ENCODE results near the gene PNMA6E.

Gene PNMA6E

GRCh38 chrX:153401133-153401764 lies at the start of gene PNMA6E:
Gene PNMA6E (minus strand): TSS chrX:153401350. CDS start chrX:153398849, 2,501 bp downstream.
- DNase-seq: no peak

GRCh38 chrX:153450949-153451277 lies 49.8 kb upstream of the PNMA6E start:
- DNase-seq: no peak

- no peak for DNase-seq
Measured at GRCh38 chrX:153450114-153450948, 49.2 kb upstream of the PNMA6E start.

GRCh38 chrX:153449368-153450113 lies 48.4 kb upstream of the PNMA6E start:
- no peak for DNase-seq

- DNase-seq: no peak
Measured at GRCh38 chrX:153448556-153449367, 47.6 kb upstream of the PNMA6E start.

DNA sequence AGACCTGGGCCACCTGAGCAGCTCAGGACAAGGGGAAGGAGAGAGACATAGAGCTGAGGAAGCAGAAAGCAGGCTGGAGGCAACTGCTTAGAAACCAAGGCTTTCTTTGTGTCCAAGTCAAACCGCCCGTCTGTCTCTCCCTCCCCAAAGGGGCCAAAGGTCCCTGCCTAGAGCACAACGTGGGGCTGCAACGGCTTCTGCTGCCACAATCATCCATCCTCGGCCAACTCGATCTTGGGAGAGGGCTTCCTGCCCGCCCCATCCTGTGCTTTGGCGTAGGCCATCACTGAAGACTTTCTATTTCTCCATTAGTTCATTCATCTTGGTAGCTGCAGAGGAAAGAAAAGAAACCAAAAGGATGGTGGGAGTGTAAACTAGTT lies 46.4 kb upstream of the PNMA6E start:
- DNase-seq: no peak

DNA sequence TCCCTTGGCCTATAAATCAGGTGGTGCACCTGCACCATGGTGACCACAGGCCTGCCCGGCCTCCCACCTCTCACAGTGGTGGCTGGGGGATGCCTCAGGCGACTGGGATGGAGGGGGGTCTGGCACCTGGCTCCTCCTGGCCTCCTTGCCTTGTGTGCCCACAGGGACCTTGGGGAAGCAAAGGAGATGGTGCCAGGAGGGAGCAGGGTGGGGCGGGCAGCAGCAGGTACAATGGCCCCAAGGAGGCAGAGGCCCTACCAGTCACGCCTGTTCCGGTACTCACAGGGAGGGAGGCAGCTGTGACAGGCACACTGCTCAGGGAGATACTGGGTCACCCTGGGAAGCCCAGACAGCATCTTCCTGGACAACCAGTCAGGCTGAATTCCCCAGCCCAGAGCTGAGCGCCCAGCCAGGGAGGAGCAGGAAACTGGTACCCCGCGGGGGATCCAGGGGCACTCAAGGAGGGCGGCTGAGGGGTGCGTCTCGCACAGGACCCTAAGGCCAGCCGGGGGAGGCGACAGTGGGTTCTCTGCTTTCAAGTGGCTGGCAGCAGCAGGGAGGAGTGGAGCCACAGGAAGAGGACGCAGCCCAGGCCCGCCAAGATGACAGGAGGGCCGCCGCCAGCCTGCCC lies 45.9 kb upstream of the PNMA6E start:
- no peak for DNase-seq

DNA sequence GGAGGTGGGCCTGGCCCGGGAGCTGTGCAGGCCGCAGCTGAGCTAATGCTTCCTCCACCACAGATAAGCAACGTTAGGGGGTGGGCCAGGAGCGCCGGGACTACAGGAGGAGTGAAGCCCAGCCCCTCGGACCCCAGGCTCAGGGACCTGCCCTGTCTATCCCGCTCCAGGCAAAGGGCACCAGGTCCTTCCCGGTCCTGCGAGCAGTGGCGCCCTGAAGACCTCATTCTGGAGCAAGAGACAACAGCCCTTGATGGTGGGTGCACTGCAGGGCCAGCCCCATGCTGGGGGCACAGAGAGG lies 45.4 kb upstream of the PNMA6E start:
- DNase-seq: no peak

DNA sequence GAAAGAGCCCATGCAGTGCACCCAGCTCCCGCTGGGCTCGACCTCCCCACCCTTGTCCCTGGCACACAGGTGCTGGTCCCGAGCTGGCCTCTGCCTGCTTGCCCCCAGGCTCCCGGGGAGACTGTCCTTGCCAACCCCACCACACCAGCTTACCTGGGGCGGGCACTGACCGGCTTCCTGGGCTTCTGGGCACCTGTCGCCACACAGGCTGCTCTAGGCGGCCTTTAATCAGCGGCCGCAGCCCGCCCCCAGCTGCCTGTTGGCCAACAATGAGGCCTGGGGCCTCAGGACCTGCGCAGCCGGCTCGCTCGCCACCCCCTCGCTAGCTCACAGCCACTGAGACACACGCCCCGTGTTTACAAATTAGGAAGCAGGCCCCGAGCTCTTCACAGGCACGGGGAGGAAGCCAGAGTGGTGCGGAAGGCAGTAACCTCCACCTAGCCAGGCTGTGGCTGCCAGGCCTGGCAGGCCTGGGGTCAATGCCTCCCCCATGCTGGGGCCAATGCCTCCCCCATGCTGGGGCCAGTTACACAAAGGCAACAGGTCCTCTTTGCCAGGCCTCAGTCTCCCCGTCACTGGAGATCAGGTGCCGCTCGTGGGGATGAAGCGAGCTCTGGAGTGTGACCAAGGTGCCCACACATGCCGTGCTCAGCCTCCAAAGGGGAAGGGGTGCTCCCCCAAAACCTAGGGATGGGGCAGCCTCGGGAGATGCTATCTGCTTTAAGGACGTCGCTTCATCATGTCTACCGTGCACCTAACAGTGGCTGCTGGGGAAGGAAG lies 44.9 kb upstream of the PNMA6E start, which contains the start of gene TREX2:
Gene TREX2, minus strand, starts transcription at position 201 of the 780 bp plus-strand sequence. CDS start 626 bp downstream, outside the sequence.
- no peak for DNase-seq

DNA sequence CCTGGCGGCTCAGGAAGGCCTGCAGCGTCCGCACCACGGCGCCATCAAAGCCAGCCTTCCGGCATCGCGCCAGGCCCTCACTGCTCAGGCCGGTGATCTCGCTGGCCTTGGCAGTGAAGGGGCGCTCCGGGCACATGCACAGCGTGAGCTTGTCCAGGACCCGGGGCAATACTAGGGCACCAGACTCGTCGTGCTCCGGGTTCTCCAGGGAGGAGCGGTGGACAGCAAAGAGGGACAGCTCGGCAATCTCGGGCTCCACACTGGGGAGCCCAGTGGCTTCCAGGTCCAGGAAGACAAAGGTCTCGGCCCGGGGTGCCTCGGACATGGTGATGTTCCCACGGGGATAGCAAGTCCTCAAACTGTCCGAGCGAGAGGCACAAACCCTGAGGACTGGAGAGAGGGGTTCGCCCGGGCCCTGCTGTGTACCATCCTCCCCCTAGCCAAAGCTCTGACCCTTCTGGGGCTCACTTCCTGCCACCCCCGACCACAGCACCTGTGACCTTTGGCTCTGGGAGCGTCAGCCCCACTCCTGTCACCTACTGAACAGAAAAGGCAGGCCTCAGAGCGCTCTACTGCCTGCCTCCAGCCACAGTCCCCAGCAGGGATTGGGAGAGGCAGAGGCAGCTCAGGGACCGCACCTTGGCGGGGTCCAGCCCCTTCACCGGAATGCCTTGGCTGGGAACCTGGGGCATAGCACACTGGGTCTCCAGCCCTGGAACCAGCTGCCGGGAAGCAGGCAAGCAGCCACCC lies 44.1 kb upstream of the PNMA6E start:
- DNase-seq: no peak

DNA sequence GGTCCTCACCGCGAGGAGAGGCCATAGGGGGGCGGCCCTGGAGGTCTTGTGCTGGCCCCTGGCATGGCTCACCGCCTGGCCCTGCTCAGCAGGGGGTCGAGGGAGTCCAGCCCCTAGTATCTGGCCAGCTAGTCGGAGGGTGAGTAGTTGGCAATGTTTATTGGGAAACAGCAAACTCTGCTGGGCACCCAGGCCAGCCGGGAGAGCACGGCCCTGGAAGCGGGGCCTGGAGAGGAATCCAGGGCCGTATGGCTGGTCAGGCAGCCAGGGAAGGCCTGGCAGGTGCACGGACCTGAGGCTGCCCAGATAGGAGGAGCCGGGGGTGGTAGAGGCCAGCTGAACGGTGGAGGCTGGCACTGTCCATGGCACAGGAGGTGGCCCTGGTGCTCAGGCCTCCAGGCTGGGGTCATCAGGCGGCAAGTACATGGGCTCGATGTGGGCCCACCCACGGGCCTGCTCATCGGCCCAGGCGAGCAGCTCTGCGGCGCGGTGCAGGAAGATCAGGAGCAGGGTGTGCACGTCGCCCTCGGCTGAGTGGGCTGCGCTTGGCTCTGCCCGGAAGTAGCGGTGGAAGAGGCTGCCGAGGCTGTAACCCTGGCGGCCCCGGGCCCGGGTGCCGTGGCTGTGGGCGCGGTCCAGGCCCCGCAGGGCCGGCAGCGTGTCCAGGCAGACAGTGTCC lies 43.3 kb upstream of the PNMA6E start:
- DNase-seq: no peak

DNA sequence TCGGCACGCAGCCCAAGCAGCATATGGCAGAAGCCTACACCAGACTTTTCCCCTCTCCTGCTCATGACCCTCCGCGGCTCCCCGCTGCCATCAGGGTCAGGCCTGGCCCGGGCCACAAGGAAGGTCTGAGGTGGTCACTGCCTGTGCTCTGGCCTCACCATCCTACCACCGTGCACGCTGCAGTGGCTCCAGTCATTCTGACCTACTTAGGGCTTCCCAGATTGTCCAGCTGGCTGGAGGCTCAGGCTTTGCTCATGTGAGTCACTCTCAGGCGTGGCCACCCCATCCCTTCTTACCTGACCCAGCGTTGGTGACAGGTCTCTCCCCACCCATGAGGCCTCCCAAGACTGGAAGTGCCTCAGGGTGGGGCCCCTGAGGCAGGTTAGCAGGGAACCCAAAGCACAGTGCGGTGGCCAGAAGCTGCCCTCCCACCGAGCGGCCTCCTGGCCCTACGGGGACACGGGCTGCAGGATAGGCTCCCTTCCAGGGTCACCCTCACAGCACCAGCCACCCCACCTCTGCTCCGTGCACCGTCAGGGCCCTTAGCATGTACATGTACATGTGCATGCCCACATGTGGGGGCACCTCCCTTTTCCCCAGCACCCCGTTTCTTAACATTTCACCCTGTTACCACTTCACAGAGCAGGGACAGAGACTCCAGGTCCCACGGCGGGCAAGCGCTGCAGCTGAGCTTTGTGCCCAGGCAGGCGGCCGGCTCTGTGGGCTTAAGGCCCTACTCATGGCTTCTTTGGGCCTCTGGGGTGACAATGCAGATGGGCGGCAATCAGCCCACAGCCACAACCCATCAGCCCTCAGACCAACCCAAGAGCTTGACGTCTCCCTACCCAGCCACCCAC lies 42.6 kb upstream of the PNMA6E start:
- no peak for DNase-seq

GRCh38 chrX:153442463-153442862 lies 41.3 kb upstream of the PNMA6E start:
- DNase-seq: no peak

GRCh38 chrX:153441981-153442380 lies 40.8 kb upstream of the PNMA6E start:
- no peak for DNase-seq

DNA sequence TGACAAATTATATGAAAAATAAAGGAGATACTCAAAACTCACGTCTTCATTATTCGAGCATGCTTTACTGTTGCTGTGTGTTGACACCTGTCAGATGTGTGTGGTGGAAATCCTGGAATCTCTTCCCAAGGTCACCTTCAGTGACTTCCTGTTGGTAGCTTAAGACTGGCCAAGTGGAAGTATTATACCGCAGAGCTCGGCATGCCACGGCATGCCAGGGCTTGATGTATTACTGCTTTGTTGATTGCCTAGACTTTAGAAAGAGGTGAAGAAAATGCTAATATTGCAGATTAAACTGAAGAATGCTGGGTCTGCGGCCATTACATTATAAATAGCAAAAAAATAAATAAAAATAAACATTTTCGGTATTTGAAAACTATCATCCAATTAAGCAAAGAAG lies 40.1 kb upstream of the PNMA6E start:
- DNase-seq: no peak

DNA sequence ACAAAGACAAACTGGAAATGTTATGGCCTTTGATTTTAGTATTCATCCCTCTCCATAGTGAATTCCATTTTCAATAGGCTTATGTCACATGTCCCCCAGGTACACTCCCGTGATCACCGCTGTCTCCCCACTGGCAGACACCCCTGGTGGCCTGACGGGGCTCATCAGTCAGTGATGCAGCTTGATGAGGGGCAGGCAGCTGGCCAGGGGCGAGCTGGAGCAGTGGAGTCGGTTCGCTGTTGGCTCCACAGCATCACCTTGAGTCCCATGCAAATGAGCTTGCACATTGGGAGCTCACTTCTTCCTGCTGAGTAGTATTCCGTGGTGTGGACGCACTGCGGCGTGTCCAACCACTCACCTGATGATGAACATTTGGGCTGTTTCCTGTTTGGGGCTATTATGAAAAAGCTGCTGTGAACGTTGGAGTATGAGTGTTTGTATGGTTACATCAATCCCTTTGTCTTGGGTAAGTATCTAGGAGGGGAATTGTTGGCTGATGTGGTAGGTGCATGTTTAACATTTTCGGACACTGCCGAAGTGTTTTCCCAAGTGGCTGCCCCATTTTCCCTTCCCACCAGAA lies 39.5 kb upstream of the PNMA6E start:
- no peak for DNase-seq

- no peak for DNase-seq
Measured at GRCh38 chrX:153439977-153440376, 38.8 kb upstream of the PNMA6E start.

- DNase-seq: no peak
Measured at GRCh38 chrX:153438532-153438931, 37.4 kb upstream of the PNMA6E start.

GRCh38 chrX:153435845-153436244 lies 34.7 kb upstream of the PNMA6E start:
- DNase-seq: no peak

Data from activated naive CD4-positive, alpha-beta T cell treated with Interleukin-2 at 50 U/mL for 16 hours (primary cell).